DND-41 (cell line): Measurements from ENCODE around the gene NBPF4.
"Not testable (repeated sequence)": the region's sequence is repeated elsewhere in the genome, so short reads cannot be mapped to it uniquely, and the experiment has no call there.

Experiments
- ATAC-seq: fragments of 200-7000 bp; cut with Tn5 transposase; 3 replicates; pipeline ENCODE4 v1.9.1; 2021; ENCODE audit warnings: low read depth; ENCODE audit not compliant: insufficient read depth
- DNase-seq: peaks from one replicate; pipeline ENCODE4 v3.0.0-alpha.2; 2020
- H2AFZ ChIP-seq: 2 replicates; pipeline ENCODE4 v1.6.0; 2012; ENCODE audit warnings: low read depth, low read length
- H3K27ac ChIP-seq: 2 replicates; pipeline ENCODE4 v1.5.1; 2012; ENCODE audit warnings: low read length, inconsistent platforms
- H3K27me3 ChIP-seq: fragments of 200-600 bp; sonication (generic); 2 replicates; pipeline ENCODE4 v1.6.0; 2012; ENCODE audit warnings: low read length, mild to moderate bottlenecking, inconsistent platforms; ENCODE audit not compliant: insufficient read depth, poor library complexity
- H3K36me3 ChIP-seq: 2 replicates; pipeline ENCODE4 v1.5.1; 2012; ENCODE audit warnings: low read length, inconsistent platforms; ENCODE audit not compliant: insufficient read depth
- H3K4me1 ChIP-seq: 2 replicates; pipeline ENCODE4 v1.5.1; 2012; ENCODE audit warnings: mild to moderate bottlenecking, low read length; ENCODE audit not compliant: insufficient read depth
- H3K4me2 ChIP-seq: 2 replicates; pipeline ENCODE4 v1.6.0; 2012; ENCODE audit warnings: mild to moderate bottlenecking, moderate library complexity, low read length, inconsistent platforms; ENCODE audit not compliant: insufficient read depth
- H3K4me3 ChIP-seq, 2 experiments: fragments of 200-600 bp in 1 of 2; shearing (Covaris generic) in 1 of 2; 2 replicates each; pipeline ENCODE4 v1.5.1; 2012 to 2016; ENCODE audit warnings: inconsistent platforms in 2 of 2, low read length in 2 of 2, mild to moderate bottlenecking in 2 of 2, low read depth in 1 of 2, moderate library complexity in 1 of 2
- H3K79me2 ChIP-seq: 2 replicates; pipeline ENCODE4 v1.6.0; 2012; ENCODE audit warnings: low read length, inconsistent platforms; ENCODE audit not compliant: insufficient read depth
- H3K9ac ChIP-seq: 2 replicates; pipeline ENCODE4 v1.6.0; 2012; ENCODE audit warnings: low read depth, mild to moderate bottlenecking, inconsistent platforms, low read length, moderate library complexity
- H3K9me3 ChIP-seq: 2 replicates; pipeline ENCODE4 v1.5.1; 2012; ENCODE audit warnings: low read length, moderate library complexity, mild to moderate bottlenecking, inconsistent platforms; ENCODE audit not compliant: insufficient read depth, severe bottlenecking
- H4K20me1 ChIP-seq: 2 replicates; pipeline ENCODE4 v1.6.0; 2012; ENCODE audit warnings: low read length; ENCODE audit not compliant: insufficient read depth
- CTCF ChIP-seq: IDR thresholded peaks from 2 replicates; pipeline ENCODE4 v1.5.1; 2012; ENCODE audit warnings: borderline replicate concordance, low read length, moderate library complexity, mild to moderate bottlenecking; ENCODE audit not compliant: poor library complexity, severe bottlenecking; ENCODE audit errors: extremely low read depth
- EZH2 ChIP-seq: IDR thresholded peaks from 3 replicates; pipeline ENCODE4 v1.6.1; 2012; ENCODE audit warnings: borderline replicate concordance, low read depth, mild to moderate bottlenecking, moderate library complexity, low read length, inconsistent platforms; ENCODE audit not compliant: severe bottlenecking

The NBPF4 gene

DNA sequence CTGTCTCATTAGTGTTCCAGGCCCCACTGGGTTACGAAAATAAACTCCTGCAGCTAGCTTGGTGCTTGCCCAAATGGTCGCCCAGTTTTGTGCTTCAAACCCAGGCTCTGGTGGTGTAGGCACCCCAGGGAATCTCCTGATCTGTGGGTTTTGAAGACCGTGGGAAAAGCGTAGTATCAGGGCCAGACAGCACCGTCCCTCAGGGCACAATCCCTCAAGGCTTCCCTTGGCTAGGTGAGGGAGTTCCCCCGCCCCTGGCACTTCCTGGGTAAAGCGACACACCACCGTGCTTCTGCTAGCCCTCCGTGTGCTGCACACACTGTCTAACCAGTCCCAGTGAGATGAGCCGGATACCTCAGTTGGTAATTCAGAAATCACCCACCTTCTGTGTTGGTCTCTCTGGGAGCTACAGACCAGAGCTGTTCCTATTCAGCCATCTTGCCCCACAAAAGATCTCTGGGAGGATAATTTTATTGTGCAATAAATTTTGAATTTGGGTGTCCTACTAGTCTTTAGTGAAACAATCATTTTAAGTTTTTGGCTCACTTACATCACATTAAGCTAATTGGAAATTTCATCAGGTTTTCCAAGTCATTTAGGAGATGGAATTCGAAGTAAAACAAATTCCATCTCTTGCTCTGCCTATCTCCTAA is 34.3 kb downstream of the NBPF4 start:
- DNase-seq: no peak
- no peaks in the 10 kb centered on the region for H3K9me3 ChIP-seq
- peaks cover 10% of the 10 kb centered on the region for H3K27me3 ChIP-seq
- H2AFZ ChIP-seq: no peak overlapping the region
- H3K4me3 ChIP-seq: no peak overlapping the region
- no peak overlapping the region for H3K4me2 ChIP-seq
- TF ChIP-seq EZH2 (no peak), CTCF (no peak)
- no peaks in the 10 kb centered on the region for H4K20me1 ChIP-seq
- no peaks in the 10 kb centered on the region for H3K4me1 ChIP-seq
- no peak overlapping the region for H3K27ac ChIP-seq
- H3K79me2 ChIP-seq: no peaks in the 10 kb centered on the region
- ATAC-seq: no peak
- no peak overlapping the region for H3K9ac ChIP-seq
- no peaks in the 10 kb centered on the region for H3K36me3 ChIP-seq

- Histone ChIP-seq H3K4me3 (no peak overlapping the region), H3K9ac (no peak overlapping the region), H3K4me2 (no peak overlapping the region), H3K36me3 (no peaks in the 10 kb centered on the region), H3K79me2 (no peaks in the 10 kb centered on the region), H4K20me1 (no peaks in the 10 kb centered on the region), H3K9me3 (no peaks in the 10 kb centered on the region), H3K27me3 (peaks cover 10% of the 10 kb centered on the region), H3K27ac (no peak overlapping the region), H3K4me1 (no peaks in the 10 kb centered on the region), H2AFZ (no peak overlapping the region)
- DNase-seq: no peak
- TF ChIP-seq CTCF (no peak), EZH2 (no peak)
- ATAC-seq: no peak
Measured at GRCh38 chr1:108208724-108209446, 35.0 kb downstream of the NBPF4 start.

GRCh38 chr1:108203582-108203981 is 40.3 kb downstream of the NBPF4 start:
- not testable (repeated sequence) for DNase-seq, H3K4me2 ChIP-seq, H3K9ac ChIP-seq, H2AFZ ChIP-seq, H3K27me3 ChIP-seq, H3K27ac ChIP-seq, H3K9me3 ChIP-seq, H3K36me3 ChIP-seq, H3K4me3 ChIP-seq, ATAC-seq, H4K20me1 ChIP-seq
- H3K4me1 ChIP-seq: peaks cover 20% of the 10 kb centered on the region
- peaks cover 14% of the 10 kb centered on the region for H3K79me2 ChIP-seq

DNA sequence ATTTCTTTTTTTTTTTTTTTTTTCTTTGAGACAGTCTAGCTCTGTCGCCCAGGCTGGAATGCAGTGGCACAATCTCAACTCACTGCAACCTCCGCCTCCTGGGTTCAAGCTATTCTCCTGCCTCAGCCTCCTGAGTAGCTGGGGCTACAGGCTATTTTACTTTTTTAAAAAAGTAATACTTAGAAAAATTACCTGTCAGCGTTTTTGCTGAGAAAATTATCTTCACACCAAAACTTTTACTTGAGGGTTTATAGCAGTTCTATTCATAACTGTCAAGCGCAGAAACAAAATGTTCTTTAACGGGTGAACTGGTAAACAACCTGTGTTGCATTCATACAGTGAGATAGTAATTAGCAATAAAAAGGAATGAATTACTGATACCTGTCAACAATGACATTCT is 42.2 kb downstream of the NBPF4 start:
- Histone ChIP-seq H3K4me3 (no peak overlapping the region), H3K4me2 (no peak overlapping the region), H3K36me3 (peaks cover 10% of the 10 kb centered on the region), H4K20me1 (no peaks in the 10 kb centered on the region), H3K4me1 (peaks cover 33% of the 10 kb centered on the region), H3K27ac (no peak overlapping the region), H2AFZ (no peak overlapping the region), H3K79me2 (peaks cover 28% of the 10 kb centered on the region), H3K9ac (no peak overlapping the region), H3K27me3 (no peaks in the 10 kb centered on the region), H3K9me3 (no peaks in the 10 kb centered on the region)
- TF ChIP-seq EZH2: no peak
- TF ChIP-seq CTCF: no peak
- ATAC-seq (no peak), DNase-seq (no peak)
